Lower lobe of right lung (tissue), 2 donors: ENCODE results near the gene DAGLB. TPM values are rescaled to one million over a fixed set of nuclear protein-coding genes. Genes with fewer than 3 reads are reported as not detected.
"Not testable (repeated sequence)": the region's sequence is repeated elsewhere in the genome, so short reads cannot be mapped to it uniquely, and the experiment has no call there.

Experiments used
- ATAC-seq, 2 donors: fragments of 200-7000 bp; cut with Tn5 transposase; one replicate each; pipeline ENCODE4 v1.9.1; 2020 to 2022; ENCODE audit warnings: mild to moderate bottlenecking in 2 of 2, moderate library complexity in 2 of 2
- DNase-seq: peaks from one replicate; pipeline ENCODE4 v3.0.0-alpha.2; 2020
- H3K27ac ChIP-seq: fragments of 200-600 bp; one replicate; pipeline ENCODE4 v1.8.0; 2022
- H3K27me3 ChIP-seq: fragments of 200-600 bp; one replicate; pipeline ENCODE4 v1.8.0; 2022; ENCODE audit warnings: low read depth
- H3K36me3 ChIP-seq: fragments of 200-600 bp; one replicate; pipeline ENCODE4 v1.8.0; 2022; ENCODE audit warnings: mild to moderate bottlenecking
- H3K4me1 ChIP-seq: fragments of 200-600 bp; one replicate; pipeline ENCODE4 v1.8.0; 2022
- H3K4me3 ChIP-seq: fragments of 200-600 bp; one replicate; pipeline ENCODE4 v1.8.0; 2022; ENCODE audit warnings: mild to moderate bottlenecking
- H3K9me3 ChIP-seq: fragments of 200-600 bp; one replicate; pipeline ENCODE4 v1.8.0; 2022
- CTCF ChIP-seq: fragments of 200-600 bp; IDR thresholded peaks from one replicate; pipeline ENCODE4 v1.8.0; 2022; ENCODE audit warnings: antibody characterized with exemption, mild to moderate bottlenecking
- intact Hi-C: fragments of 100-400 bp; cut with DNase I; formaldehyde crosslinking; loops from one replicate; pipeline ENCODE4 v1.11.0; 2022
- total RNA-seq: library from RNA; stranded (reverse); fragmentation: NEBNext Ultra II Directional; extraction: Animal tissue kit (Norgen Biotek cat#: 25700); gene quantifications from one replicate; pipeline ENCODE4 v1.2.1, GENCODE V29; 2021
- donor health status: DM: no; HTN: yes; CAD: no; lungs with severe emphysema.

DAGLB gene
- total RNA-seq, 1 donor from 2014 or later: 40.6 TPM

- no peaks in the 10 kb centered on the region for H3K27me3 ChIP-seq
- peaks cover 59% of the 10 kb centered on the region for H3K36me3 ChIP-seq
- no peaks in the 10 kb centered on the region for H3K9me3 ChIP-seq
- H3K4me3 ChIP-seq: no peak overlapping the region
- intact Hi-C loops: no loop called here
- H3K27ac ChIP-seq: no peak overlapping the region
- DNase-seq: peak; percentile 20
- no peaks in the 10 kb centered on the region for H3K4me1 ChIP-seq
- no peak for TF ChIP-seq CTCF
- no peak for ATAC-seq
Observed at GRCh38 chr7:6460990-6461584, 13.3 kb upstream of the DAGLB start.

- no peaks in the 10 kb centered on the region for H3K27me3 ChIP-seq
- H3K36me3 ChIP-seq: peaks cover 51% of the 10 kb centered on the region
- intact Hi-C loops: no loop called here
- H3K4me3 ChIP-seq: no peak overlapping the region
- H3K4me1 ChIP-seq: no peaks in the 10 kb centered on the region
- ATAC-seq (no peak), DNase-seq (no peak)
- no peak overlapping the region for H3K27ac ChIP-seq
- TF ChIP-seq CTCF: no peak
- no peaks in the 10 kb centered on the region for H3K9me3 ChIP-seq
Observed at GRCh38 chr7:6460303-6460702, 12.5 kb upstream of the DAGLB start.

- intact Hi-C loops, H3K27me3 ChIP-seq, H3K27ac ChIP-seq, H3K4me3 ChIP-seq, H3K4me1 ChIP-seq, DNase-seq, H3K9me3 ChIP-seq, ATAC-seq: not testable (repeated sequence)
- H3K36me3 ChIP-seq: peaks cover 35% of the 10 kb centered on the region
Observed at GRCh38 chr7:6458676-6459075, 10.9 kb upstream of the DAGLB start.

- H3K27me3 ChIP-seq: no peaks in the 10 kb centered on the region
- ATAC-seq (no peak), DNase-seq (peak; percentile 13)
- H3K27ac ChIP-seq: no peak overlapping the region
- no peaks in the 10 kb centered on the region for H3K36me3 ChIP-seq
- H3K4me3 ChIP-seq: no peak overlapping the region
- H3K9me3 ChIP-seq: no peaks in the 10 kb centered on the region
- TF ChIP-seq CTCF: no peak
- intact Hi-C loops: no loop called here
- H3K4me1 ChIP-seq: no peaks in the 10 kb centered on the region
Observed at GRCh38 chr7:6453734-6454133, 6.0 kb upstream of the DAGLB start.

- no peaks in the 10 kb centered on the region for H3K9me3 ChIP-seq
- no peak overlapping the region for H3K27ac ChIP-seq
- TF ChIP-seq CTCF: no peak
- no peak overlapping the region for H3K4me3 ChIP-seq
- H3K36me3 ChIP-seq: no peaks in the 10 kb centered on the region
- intact Hi-C loops: no loop called here
- no peak for DNase-seq
- H3K27me3 ChIP-seq: no peaks in the 10 kb centered on the region
- no peak for ATAC-seq
- peaks cover 8% of the 10 kb centered on the region for H3K4me1 ChIP-seq
Observed at GRCh38 chr7:6451224-6451705, 3.5 kb upstream of the DAGLB start.

GRCh38 chr7:6450591-6450990, 2.8 kb upstream of the DAGLB start:
- intact Hi-C loops, H3K27me3 ChIP-seq, H3K9me3 ChIP-seq, H3K4me3 ChIP-seq, H3K27ac ChIP-seq, H3K36me3 ChIP-seq, ATAC-seq: not testable (repeated sequence)
- H3K4me1 ChIP-seq: peaks cover 15% of the 10 kb centered on the region
- peak; percentile 12 for DNase-seq

- peak; percentile 13 for DNase-seq
- Histone ChIP-seq H3K36me3 (peaks cover 11% of the 10 kb centered on the region), H3K4me1 (peaks cover 18% of the 10 kb centered on the region)
- H3K27me3 ChIP-seq, intact Hi-C loops, H3K4me3 ChIP-seq, H3K9me3 ChIP-seq, ATAC-seq, H3K27ac ChIP-seq: not testable (repeated sequence)
Observed at GRCh38 chr7:6449884-6450283, 2.1 kb upstream of the DAGLB start.
